Nephron progenitor cell (in vitro differentiated cells): ENCODE measurements around the gene SYTL3.

Experiments used
- DNase-seq: peaks from one replicate; pipeline ENCODE4 v3.0.0; 2021
- H3K27ac Mint-ChIP-seq: 2 replicates; pipeline ENCODE4 v1.8.0; 2021; ENCODE audit warnings: mild to moderate bottlenecking, moderate library complexity, mixed read lengths
- H3K27me3 Mint-ChIP-seq: 2 replicates; pipeline ENCODE4 v1.8.0; 2021; ENCODE audit warnings: mild to moderate bottlenecking, low read depth, mixed read lengths; ENCODE audit not compliant: poor library complexity
- H3K36me3 Mint-ChIP-seq: 2 replicates; pipeline ENCODE4 v1.8.0; 2021; ENCODE audit warnings: low read depth, mixed read lengths
- H3K4me1 Mint-ChIP-seq: 2 replicates; pipeline ENCODE4 v1.8.0; 2021; ENCODE audit warnings: mixed read lengths
- H3K4me3 Mint-ChIP-seq: 2 replicates; pipeline ENCODE4 v1.8.0; 2021; ENCODE audit warnings: mild to moderate bottlenecking, moderate library complexity, mixed read lengths
- H3K9me3 Mint-ChIP-seq: 2 replicates; pipeline ENCODE4 v1.8.0; 2021; ENCODE audit warnings: mild to moderate bottlenecking, moderate library complexity, mixed read lengths
- CTCF ChIP-seq: fragments of 200-600 bp; sonication (generic); IDR thresholded peaks from 2 replicates; pipeline ENCODE4 v1.5.0; 2021; ENCODE audit warnings: antibody characterized with exemption

The SYTL3 gene

GRCh38 chr6:158639056-158639455 lies 10.8 kb upstream of the SYTL3 start:
- Mint-ChIP-seq H3K27ac (peak overlapping the region; percentile 38), H3K27me3 (no peaks in the 10 kb centered on the region), H3K4me3 (no peak overlapping the region), H3K36me3 (peaks cover 74% of the 10 kb centered on the region), H3K4me1 (peaks cover 58% of the 10 kb centered on the region), H3K9me3 (no peaks in the 10 kb centered on the region)
- DNase-seq, result no peak
- no peak for TF ChIP-seq CTCF

- no peak for DNase-seq
- TF ChIP-seq CTCF, result no peak
- H3K4me3 Mint-ChIP-seq, result peak overlapping the region; percentile 53
- peak overlapping the region; percentile 12 for H3K27ac Mint-ChIP-seq
- peaks cover 5% of the 10 kb centered on the region for H3K27me3 Mint-ChIP-seq
- H3K9me3 Mint-ChIP-seq, result no peaks in the 10 kb centered on the region
- peaks cover 64% of the 10 kb centered on the region for H3K36me3 Mint-ChIP-seq
- peaks cover 66% of the 10 kb centered on the region for H3K4me1 Mint-ChIP-seq
These were observed 9.3 kb upstream of the SYTL3 start for GRCh38 chr6:158640519-158640918.

GRCh38 chr6:158642097-158642601 lies 7.7 kb upstream of the SYTL3 start:
- TF ChIP-seq CTCF, result no peak
- peak overlapping the region; percentile 98 for H3K4me3 Mint-ChIP-seq

GRCh38 chr6:158643836-158644230 lies 6.0 kb upstream of the SYTL3 start:
- H3K9me3 Mint-ChIP-seq, result no peaks in the 10 kb centered on the region
- peaks cover 15% of the 10 kb centered on the region for H3K27me3 Mint-ChIP-seq
- peaks cover 62% of the 10 kb centered on the region for H3K4me1 Mint-ChIP-seq
- peak overlapping the region; percentile 98 for H3K4me3 Mint-ChIP-seq
- DNase-seq, result no peak
- H3K27ac Mint-ChIP-seq, result peak overlapping the region; percentile 99
- H3K36me3 Mint-ChIP-seq, result peaks cover 38% of the 10 kb centered on the region
- no peak for TF ChIP-seq CTCF

More at GRCh38 chr6:158642097-158642601, 7.7 kb upstream of the SYTL3 start:
- Mint-ChIP-seq H3K27ac (no peak overlapping the region), H3K9me3 (no peaks in the 10 kb centered on the region), H3K36me3 (peaks cover 48% of the 10 kb centered on the region), H3K4me1 (peaks cover 71% of the 10 kb centered on the region), H3K27me3 (peaks cover 15% of the 10 kb centered on the region)
- DNase-seq, result no peak

- Mint-ChIP-seq H3K36me3 (peaks cover 33% of the 10 kb centered on the region), H3K27me3 (peaks cover 15% of the 10 kb centered on the region), H3K4me3 (peak within 1 kb of the TSS; percentile 98), H3K9me3 (no peaks in the 10 kb centered on the region), H3K27ac (peak within 1 kb of the TSS; percentile 99), H3K4me1 (peaks cover 56% of the 10 kb centered on the region)
- peak; percentile 97 for DNase-seq
- TF ChIP-seq CTCF, result no peak
These were observed 5.4 kb upstream of the SYTL3 start, which contains the start of gene DYNLT1 for GRCh38 chr6:158644231-158645063. Gene DYNLT1, minus strand, starts transcription at chr6:158644743. Its CDS starts 35 bp downstream, at chr6:158644708.
